ENCODE measurements around the gene FAM131A. TPM values are rescaled to one million over a fixed set of nuclear protein-coding genes. Genes with fewer than 3 reads are reported as not detected.

Gene FAM131A
- total and polyA plus RNA-seq, 9 of the 15 experiments (the other 6 are each of a cell fraction or from before 2014, with no cell fraction given) = 0.48 to 11.1 (median 4.3) TPM

GRCh38 chr3:184368116-184368515, 30.7 kb downstream of the FAM131A start:
- DNase-seq (ENCODE audit: extremely low read depth in 1 of 4, low spot score in 3 of 4) = no peak
- H3K4me3 ChIP-seq = no peak overlapping the region
- ChIA-PET CTCF (ENCODE audit: low intra/inter-chr PET ratio) (no interaction called here), POLR2A (interaction anchor here (0.7 to 1.6 kb wide), 4 partner anchors 9 to 239 kb away, joined by 3 to 7 read pairs (median 3); no protein-coding TSS in a partner anchor)
- H4K20me1 ChIP-seq (replicated peaks; ENCODE audit: control insufficient read depth, insufficient read depth, low read length) = 0 out of 2 replicates have a peak, but pooled peaks cover 7% of the 10 kb centered on the region
- H3K9me1 ChIP-seq (ENCODE audit: control insufficient read depth, insufficient read depth, low read length) = peaks cover 3% of the 10 kb centered on the region
- no peak overlapping the region for H3K9ac ChIP-seq (ENCODE audit: insufficient read depth in 1 of 2, low read depth in 2 of 2, low read length in 2 of 2)
- TF ChIP-seq MLLT1 (IDR thresholded peaks at IDR 0.05) (no peak), GABPB2 (CRISPR knock-in tag; conservative IDR thresholded peaks at IDR 0.05) (no peak), ZNF764 (CRISPR knock-in tag; IDR thresholded peaks at IDR 0.05; ENCODE audit: low read depth) (no peak), KAT8 (IDR thresholded peaks at IDR 0.05; ENCODE audit: low read depth) (no peak), TOE1 (IDR thresholded peaks at IDR 0.05; ENCODE audit: borderline replicate concordance) (no peak), TOE1 (CRISPR knock-in tag; IDR thresholded peaks at IDR 0.05; ENCODE audit: borderline replicate concordance, low read depth) (no peak), THRA (IDR thresholded peaks at IDR 0.05) (no peak), HDAC8 (tag; IDR thresholded peaks at IDR 0.05) (no peak), ZNF780A (CRISPR knock-in tag; IDR thresholded peaks at IDR 0.05) (no peak), ZNF253 (CRISPR knock-in tag; conservative IDR thresholded peaks at IDR 0.05) (no peak), ZNF668 (CRISPR knock-in tag; IDR thresholded peaks at IDR 0.05) (no peak), SREBF2 (CRISPR knock-in tag; IDR thresholded peaks at IDR 0.05) (no peak), ZNF75A (CRISPR knock-in tag; IDR thresholded peaks at IDR 0.05) (no peak)
- no peaks in the 10 kb centered on the region; a peak in 1 of 5 replicates for H3K27me3 ChIP-seq (ENCODE audit: control insufficient read depth in 2 of 2, insufficient read depth in 2 of 2, low read length in 2 of 2)
- intact Hi-C loops (cut with micrococcal nuclease) (no loop called here), in situ Hi-C loops (cut with MboI) (no loop called here)
- H2AFZ ChIP-seq (ENCODE audit: low read depth, low read length) = no peak overlapping the region
- H3K4me1 ChIP-seq (replicated peaks in 1 of 2; ENCODE audit: control insufficient read depth in 2 of 2, insufficient read depth in 2 of 2, low read length in 2 of 2) = peaks cover 4 to 7% of the 10 kb centered on the region in 2 experiments; a peak in 3 of 5 replicates
- no peak overlapping the region for H3K27ac ChIP-seq (ENCODE audit: extremely low read depth, low read depth, low read length)
- peaks cover 52% of the 10 kb centered on the region for H3K36me3 ChIP-seq (ENCODE audit: control insufficient read depth, insufficient read depth, low read length)
- WGBS (ENCODE audit: insufficient coverage, low coverage, missing lambda C conversion rate) = 93% methylated on average over 9 of the region's 9 CpGs
- no peak for ATAC-seq
- no TSS peak for BruUV-seq (replicated peaks)
- no peak for FAIRE-seq
- H3K4me2 ChIP-seq (ENCODE audit: insufficient read depth, low read length) = no peak overlapping the region
- H3K79me2 ChIP-seq (ENCODE audit: control insufficient read depth, insufficient read depth, low read length) = peaks cover 21% of the 10 kb centered on the region
- H3K9me3 ChIP-seq (replicated peaks; ENCODE audit: control insufficient read depth, insufficient read depth, low read depth, low read length) = no peaks in the 10 kb centered on the region
